Measurements from ENCODE around the gene COMMD8.
"Not testable (repeated sequence)": the region's sequence is repeated elsewhere in the genome, so short reads cannot be mapped to it uniquely, and the experiment has no call there.

COMMD8 gene

GRCh38 chr4:47463235-47463956, at the start of gene COMMD8:
TSS of gene COMMD8 (minus strand) at chr4:47463702. CDS start at chr4:47463651, 51 bp downstream.
- DNase-seq: peak; percentile 95 to 98

DNA sequence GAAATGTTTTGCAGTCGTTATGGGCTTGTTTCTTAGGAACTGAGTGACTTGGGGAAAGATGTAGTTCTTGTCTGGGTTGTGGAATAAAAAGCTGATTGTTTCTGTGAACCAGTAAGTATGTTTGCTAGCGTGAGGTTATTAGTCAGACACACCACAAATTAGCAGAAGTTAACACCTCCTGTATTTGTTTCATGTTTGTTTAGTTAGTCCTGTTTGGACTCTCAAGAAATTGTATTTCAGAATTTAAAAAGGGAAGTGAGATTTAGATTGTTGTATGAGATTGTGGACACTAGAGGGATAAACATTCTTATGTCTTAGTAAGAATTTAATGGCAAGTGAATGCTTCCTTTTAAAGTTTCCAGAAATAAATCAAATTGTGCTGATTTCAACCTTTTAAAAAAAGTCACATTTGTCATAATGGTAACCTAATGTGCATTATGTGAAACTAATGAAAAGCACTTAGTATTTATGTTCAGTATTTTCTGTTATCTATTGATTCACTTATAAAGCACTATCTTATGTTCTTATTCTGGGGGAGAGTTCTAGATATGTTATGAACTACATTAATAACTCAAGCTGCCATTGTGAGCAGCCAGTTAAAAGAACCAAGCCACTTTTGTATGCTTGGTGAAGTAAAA, 47.1 kb upstream of the COMMD8 start:
- no peak for DNase-seq

DNA sequence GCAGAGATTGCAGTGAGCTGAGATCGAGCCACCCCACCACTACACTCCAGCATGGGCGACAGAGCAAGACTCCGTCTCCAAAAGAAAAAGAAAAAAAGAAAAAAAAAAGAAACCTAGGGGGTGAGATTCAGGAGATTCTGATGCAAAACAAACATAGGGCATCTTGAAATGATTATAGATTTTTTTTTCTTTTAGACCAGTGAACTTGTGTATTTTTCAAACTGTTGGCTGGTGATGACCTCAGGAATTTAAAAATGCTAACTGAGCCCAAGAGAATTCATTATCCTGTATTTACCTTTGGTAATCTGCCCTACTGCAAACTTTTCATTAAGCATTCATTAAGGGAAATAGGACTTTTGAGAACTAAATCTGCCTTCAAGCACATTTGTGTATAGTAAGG, 42.2 kb upstream of the COMMD8 start:
- no peak for DNase-seq

GRCh38 chr4:47505147-47505546, 41.6 kb upstream of the COMMD8 start:
- DNase-seq: no peak

- DNase-seq: no peak
Observed at GRCh38 chr4:47500776-47501175, 37.3 kb upstream of the COMMD8 start.

GRCh38 chr4:47499700-47500099, 36.2 kb upstream of the COMMD8 start:
- no peak for DNase-seq

GRCh38 chr4:47498899-47499298, 35.4 kb upstream of the COMMD8 start:
- no peak for DNase-seq

DNA sequence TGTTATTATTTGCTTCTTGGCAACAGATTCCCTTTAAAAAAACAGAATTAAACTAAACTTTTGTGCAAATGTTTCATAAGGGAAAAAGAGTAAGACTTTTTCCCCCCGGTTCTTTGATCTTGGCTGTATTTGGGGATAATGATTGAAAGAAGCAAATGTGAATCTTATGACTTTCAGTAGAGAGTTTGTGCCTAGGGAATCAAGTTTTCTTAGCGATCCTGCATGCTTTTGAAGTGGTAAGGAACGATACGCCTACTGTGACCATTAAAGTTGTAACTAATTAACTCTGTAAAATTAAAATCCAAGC, 30.6 kb upstream of the COMMD8 start:
- no peak for DNase-seq

- no peak for DNase-seq
Observed at GRCh38 chr4:47493238-47494123, 30.0 kb upstream of the COMMD8 start.

GRCh38 chr4:47490550-47490949, 27.0 kb upstream of the COMMD8 start:
- peak in 1 of 2 donors; percentile 7 for DNase-seq

- no peak for DNase-seq
Observed at GRCh38 chr4:47488706-47489105, 25.2 kb upstream of the COMMD8 start.

DNA sequence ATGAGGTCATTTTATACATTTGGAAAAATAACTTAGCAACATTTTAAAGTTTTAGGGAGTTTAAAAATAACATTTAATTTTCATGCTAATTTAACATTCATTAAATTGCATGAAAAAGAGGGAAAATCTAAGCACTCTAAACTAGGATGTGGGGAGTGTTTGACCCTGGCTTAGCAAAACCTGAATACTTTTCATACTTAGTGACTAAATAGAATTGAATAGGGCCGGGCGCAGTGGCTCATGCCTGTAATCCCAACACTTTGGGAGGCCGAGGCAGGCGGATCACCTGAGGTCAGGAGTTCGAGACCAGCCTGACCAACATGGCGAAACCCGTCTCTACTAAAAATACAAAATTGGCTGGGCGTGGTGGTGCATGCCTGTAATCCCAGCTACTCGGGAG, 23.2 kb upstream of the COMMD8 start:
- not testable (repeated sequence) for DNase-seq

DNA sequence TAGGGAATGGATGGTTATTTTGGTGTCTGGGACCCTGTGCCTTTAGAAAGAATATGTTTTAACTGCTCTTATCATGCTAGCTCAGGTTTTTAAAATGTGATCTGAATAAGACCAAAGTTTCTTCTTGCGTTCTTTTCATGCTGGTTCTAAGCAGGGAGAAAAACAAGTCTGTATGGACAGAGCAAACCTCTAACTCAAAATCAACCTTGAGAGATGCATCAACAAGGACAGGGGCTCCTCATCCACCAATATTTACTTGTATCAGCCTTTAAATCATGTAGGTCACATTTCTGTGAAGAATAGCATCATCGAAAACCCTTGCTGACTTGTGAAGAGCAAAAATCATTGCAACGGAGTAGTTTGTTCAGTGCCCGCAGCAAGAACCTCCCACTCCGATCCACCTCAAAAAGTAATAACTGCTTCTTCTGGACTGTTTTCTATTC, 22.8 kb upstream of the COMMD8 start:
- DNase-seq: no peak

- no peak for DNase-seq
Observed at GRCh38 chr4:47485768-47486167, 22.3 kb upstream of the COMMD8 start.

- DNase-seq: peak; percentile 76 to 85
Observed at GRCh38 chr4:47485047-47485692, 21.7 kb upstream of the COMMD8 start, which contains the start of gene ATP10D. TSS of gene ATP10D (plus strand) at chr4:47485275. CDS start at chr4:47512541, 27,266 bp downstream.

DNA sequence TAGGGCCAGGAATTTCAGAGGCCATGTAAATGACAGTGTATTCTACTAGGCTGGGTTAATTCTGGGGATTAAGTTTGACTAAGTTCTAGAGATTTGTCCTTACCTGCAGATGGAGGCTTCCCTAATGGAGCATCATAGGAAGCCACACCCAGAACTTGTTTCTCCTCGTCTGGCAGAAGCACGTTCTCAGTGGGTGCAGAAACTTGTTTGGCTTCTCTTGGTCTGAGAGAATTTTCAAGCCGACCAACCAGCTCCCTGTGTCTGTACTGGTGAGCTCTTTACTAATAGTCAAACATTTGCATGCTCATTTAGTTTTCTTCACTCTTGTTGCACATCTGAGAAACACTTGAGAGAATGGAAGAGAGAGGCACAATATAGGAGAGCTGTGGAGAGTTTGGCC, 20.7 kb upstream of the COMMD8 start:
- no peak for DNase-seq

GRCh38 chr4:47483745-47484144, 20.2 kb upstream of the COMMD8 start:
- DNase-seq: no peak

GRCh38 chr4:47482326-47482725, 18.8 kb upstream of the COMMD8 start:
- DNase-seq: no peak

DNA sequence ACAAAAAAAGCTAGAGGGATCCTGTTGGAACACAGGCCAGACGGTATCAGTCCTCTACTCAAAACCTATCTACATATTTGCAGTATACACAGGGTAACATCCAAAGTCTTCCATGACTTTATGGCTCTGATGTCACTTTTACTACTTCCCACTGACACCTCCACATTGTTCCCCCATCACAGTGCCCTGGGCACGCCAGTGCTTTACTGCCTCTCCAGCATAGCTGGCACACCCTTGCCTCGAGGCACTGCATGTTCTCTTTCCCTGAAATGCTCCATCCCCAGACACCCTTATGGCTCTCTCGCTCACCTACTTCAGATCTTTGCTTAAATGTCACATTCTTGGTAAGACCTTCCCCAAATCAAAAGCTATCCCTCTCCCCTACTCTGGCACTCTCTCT, 15.3 kb upstream of the COMMD8 start:
- DNase-seq: no peak

- DNase-seq: no peak
Observed at GRCh38 chr4:47475411-47475810, 11.9 kb upstream of the COMMD8 start.

DNA sequence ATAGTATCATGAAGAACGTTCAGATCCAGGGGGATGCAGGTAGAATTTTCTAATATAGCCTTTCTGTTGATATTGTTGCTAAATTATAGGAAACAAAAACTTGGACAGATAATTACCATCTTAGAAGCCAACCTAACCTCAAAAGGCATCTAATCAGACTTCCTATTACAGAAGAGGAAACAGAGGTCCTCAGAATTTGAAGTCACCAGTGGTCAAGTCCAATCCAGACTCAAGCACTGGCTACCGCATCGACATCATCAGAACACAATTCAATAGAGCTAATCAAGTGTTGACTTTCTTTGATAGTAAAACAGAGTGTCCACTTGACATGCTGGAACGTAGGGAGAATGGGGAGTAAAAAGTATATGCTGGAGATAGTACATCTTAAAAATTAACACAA, 11.3 kb upstream of the COMMD8 start:
- no peak for DNase-seq

DNA sequence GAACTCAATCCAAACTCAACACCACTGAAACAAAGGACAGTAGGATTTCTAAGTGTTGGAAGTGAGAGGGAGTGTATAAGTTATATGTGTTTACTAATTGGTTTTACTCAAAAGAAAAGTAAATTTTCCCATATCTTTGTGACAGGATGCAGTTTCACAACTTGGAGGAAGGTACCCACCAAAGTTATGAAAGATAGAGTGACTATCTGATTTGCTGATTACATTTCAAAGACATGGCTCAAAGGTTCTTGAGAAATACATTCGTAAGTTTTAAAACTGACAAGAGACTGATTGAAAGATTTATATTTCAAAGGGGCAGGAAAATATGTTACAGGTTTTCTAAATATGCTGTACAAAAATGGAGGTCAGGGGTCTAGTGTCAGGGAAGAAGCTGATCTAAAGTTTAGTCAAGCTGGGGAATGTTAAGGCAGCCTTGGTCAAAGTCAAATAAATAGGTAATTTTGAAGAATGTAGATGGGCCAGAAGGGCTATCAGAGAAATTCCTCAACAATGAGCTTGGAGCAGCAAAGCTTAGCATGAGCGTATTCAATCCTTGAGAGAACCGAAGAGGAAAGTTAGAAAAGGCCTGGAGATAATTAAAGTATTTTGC, 9.7 kb upstream of the COMMD8 start:
- DNase-seq: no peak

- no peak for DNase-seq
Observed at GRCh38 chr4:47471591-47471990, 8.1 kb upstream of the COMMD8 start.

All from stimulated activated CD4-positive, alpha-beta T cell treated with anti-CD3 and anti-CD28 coated beads, Interleukin-2, amount 100 ng/mL, for 24 hours (primary cell).